OCI-LY1 (cell line): ENCODE data around the gene OSBPL5.

ENCODE experiments used
- H2AFZ ChIP-seq: fragments of 200-600 bp; sonication (generic), shearing (Covaris generic); 2 replicates; pipeline ENCODE4 v1.6.0; 2014; ENCODE audit warnings: antibody characterized with exemption, mild to moderate bottlenecking, low read length
- H3F3A ChIP-seq: fragments of 200-600 bp; sonication (generic), shearing (Covaris generic); 2 replicates; pipeline ENCODE4 v1.6.0; 2014; ENCODE audit warnings: mild to moderate bottlenecking, antibody characterized with exemption, low read length, moderate library complexity; ENCODE audit not compliant: insufficient read depth
- H3K27ac ChIP-seq: fragments of 200-600 bp; sonication (generic); 2 replicates; pipeline ENCODE4 v1.5.1; 2014; ENCODE audit warnings: low read length, mixed run types, mild to moderate bottlenecking, low read depth; ENCODE audit not compliant: poor library complexity, severe bottlenecking
- H3K27me3 ChIP-seq: fragments of 200-600 bp; sonication (generic); 2 replicates; pipeline ENCODE4 v1.6.0; 2014; ENCODE audit warnings: antibody characterized with exemption, mild to moderate bottlenecking, low read length, moderate library complexity; ENCODE audit not compliant: insufficient read depth
- H3K36me3 ChIP-seq: fragments of 200-600 bp; sonication (generic); 2 replicates; pipeline ENCODE4 v1.6.1; 2014; ENCODE audit warnings: mild to moderate bottlenecking, antibody characterized with exemption, low read length, moderate library complexity, mixed read lengths; ENCODE audit not compliant: insufficient read depth
- H3K4me1 ChIP-seq: fragments of 200-600 bp; sonication (generic); 2 replicates; pipeline ENCODE4 v1.5.1; 2014; ENCODE audit warnings: mild to moderate bottlenecking, low read length, moderate library complexity; ENCODE audit not compliant: insufficient read depth, severe bottlenecking
- H3K4me2 ChIP-seq: fragments of 200-600 bp; sonication (generic), shearing (Covaris generic); 2 replicates; pipeline ENCODE4 v1.6.1; 2014; ENCODE audit warnings: low read length
- H3K4me3 ChIP-seq: fragments of 200-600 bp; sonication (generic); 2 replicates; pipeline ENCODE4 v1.5.1; 2014; ENCODE audit warnings: low read length, low read depth, mild to moderate bottlenecking, mixed read lengths; ENCODE audit not compliant: poor library complexity, severe bottlenecking
- H3K79me2 ChIP-seq: fragments of 200-600 bp; shearing (Covaris generic); 2 replicates; pipeline ENCODE4 v1.6.1; 2016; ENCODE audit warnings: mixed run types, low read length, mixed read lengths; ENCODE audit not compliant: insufficient read depth
- H3K9ac ChIP-seq: fragments of 200-600 bp; sonication (generic), shearing (Covaris generic); 2 replicates; pipeline ENCODE4 v1.6.1; 2014; ENCODE audit warnings: mild to moderate bottlenecking, low read length, mixed read lengths
- H3K9me2 ChIP-seq: fragments of 200-600 bp; sonication (generic), shearing (Covaris generic); 2 replicates; pipeline ENCODE4 v1.6.1; 2014; ENCODE audit warnings: low read depth, mild to moderate bottlenecking, low read length, mixed read lengths
- H3K9me3 ChIP-seq: fragments of 200-600 bp; shearing (Covaris generic); 2 replicates; pipeline ENCODE4 v1.6.1; 2014; ENCODE audit warnings: low read length, mixed read lengths
- H4K20me1 ChIP-seq: fragments of 200-600 bp; sonication (generic), shearing (Covaris generic); 2 replicates; pipeline ENCODE4 v1.6.0; 2016; ENCODE audit warnings: mild to moderate bottlenecking, low read length; ENCODE audit not compliant: insufficient read depth
- CTCF ChIP-seq: fragments of 200-600 bp; sonication (generic), shearing (Covaris generic); IDR thresholded peaks from 2 replicates; pipeline ENCODE4 v1.5.1; 2017; ENCODE audit warnings: mild to moderate bottlenecking, antibody characterized with exemption, low read length, moderate library complexity, mixed read lengths
- EZH2 ChIP-seq: fragments of 200-600 bp; sonication (generic), shearing (Covaris generic); IDR thresholded peaks from 2 replicates; pipeline ENCODE4 v1.8.0; 2017; ENCODE audit warnings: borderline replicate concordance, mixed run types, mild to moderate bottlenecking, antibody characterized with exemption, low read length, moderate library complexity, mixed read lengths

OSBPL5 gene

GRCh38 chr11:3136546-3137455, 28.3 kb downstream of the OSBPL5 start:
- Histone ChIP-seq H3K4me2 (no peak overlapping the region), H2AFZ (no peak overlapping the region), H3K27ac (no peak overlapping the region), H3K4me1 (no peaks in the 10 kb centered on the region), H3K9me2 (no peaks in the 10 kb centered on the region), H3K9ac (no peak overlapping the region), H4K20me1 (no peaks in the 10 kb centered on the region), H3F3A (no peaks in the 10 kb centered on the region), H3K36me3 (no peaks in the 10 kb centered on the region), H3K9me3 (no peaks in the 10 kb centered on the region), H3K4me3 (no peak overlapping the region), H3K27me3 (no peaks in the 10 kb centered on the region; the same call in 1 of the 2 replicates), H3K79me2 (no peaks in the 10 kb centered on the region)
- TF ChIP-seq CTCF: no peak
- TF ChIP-seq EZH2: no peak

- Histone ChIP-seq H2AFZ (no peak overlapping the region), H3K79me2 (no peaks in the 10 kb centered on the region), H3K4me1 (no peaks in the 10 kb centered on the region), H4K20me1 (no peaks in the 10 kb centered on the region), H3K9me2 (no peaks in the 10 kb centered on the region), H3K4me3 (no peak overlapping the region), H3K9me3 (no peaks in the 10 kb centered on the region), H3K36me3 (no peaks in the 10 kb centered on the region), H3K4me2 (no peak overlapping the region), H3F3A (no peaks in the 10 kb centered on the region), H3K27me3 (no peaks in the 10 kb centered on the region; the same call in 1 of the 2 replicates), H3K9ac (no peak overlapping the region), H3K27ac (no peak overlapping the region)
- no peak for TF ChIP-seq CTCF
- no peak for TF ChIP-seq EZH2
Measured at GRCh38 chr11:3135481-3136440, 29.3 kb downstream of the OSBPL5 start.

DNA sequence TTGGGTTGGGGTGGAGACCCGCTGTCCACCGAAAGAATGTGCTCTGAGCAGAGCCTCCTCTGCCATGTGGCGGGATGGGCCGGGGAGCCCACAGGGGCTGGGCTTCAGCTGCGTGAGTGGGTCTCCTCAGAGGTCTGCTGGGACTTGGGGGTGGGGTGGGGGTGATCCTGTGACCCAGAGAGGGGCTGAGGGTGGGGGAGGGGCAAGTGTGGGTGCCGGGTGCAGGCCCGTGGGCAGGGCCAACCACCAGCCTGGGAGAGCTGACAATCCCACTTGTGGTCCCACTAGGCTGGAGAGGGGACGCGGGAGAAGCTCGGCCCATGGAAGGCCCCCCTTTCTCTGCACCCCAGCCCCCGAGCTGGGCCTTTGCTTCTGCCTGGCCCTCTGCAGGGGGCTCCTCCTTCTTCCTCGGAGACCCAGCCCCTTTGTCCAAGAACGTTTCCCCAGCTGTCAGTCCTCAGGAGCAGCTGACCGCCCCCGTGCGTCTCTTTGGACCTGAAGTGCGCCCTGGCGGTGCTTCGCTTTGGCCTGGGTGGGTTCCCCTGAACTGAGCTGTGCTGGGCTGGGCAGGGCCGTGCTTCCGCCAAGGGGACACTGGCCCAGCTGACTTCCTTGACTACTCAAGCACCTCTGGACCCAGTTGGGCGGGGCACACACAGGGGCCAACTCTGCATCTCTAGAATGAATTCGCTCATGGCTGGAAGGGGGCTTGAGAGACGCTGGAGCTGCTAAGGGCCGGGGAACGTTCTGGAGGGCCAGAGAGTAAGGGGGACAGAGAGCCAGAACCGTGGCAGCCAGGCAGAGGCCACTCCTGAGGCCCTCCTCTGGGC, 30.2 kb downstream of the OSBPL5 start:
- no peak overlapping the region for H3K4me3 ChIP-seq
- no peak overlapping the region for H2AFZ ChIP-seq
- no peak overlapping the region for H3K9ac ChIP-seq
- TF ChIP-seq CTCF (no peak), EZH2 (no peak)
- H3K27ac ChIP-seq: no peak overlapping the region
- no peaks in the 10 kb centered on the region for H3F3A ChIP-seq
- H3K9me3 ChIP-seq: no peaks in the 10 kb centered on the region
- no peaks in the 10 kb centered on the region for H3K9me2 ChIP-seq
- no peaks in the 10 kb centered on the region for H4K20me1 ChIP-seq
- H3K4me1 ChIP-seq: no peaks in the 10 kb centered on the region
- no peaks in the 10 kb centered on the region; the same call in 1 of the 2 replicates for H3K27me3 ChIP-seq
- no peaks in the 10 kb centered on the region for H3K79me2 ChIP-seq
- H3K4me2 ChIP-seq: no peak overlapping the region
- no peaks in the 10 kb centered on the region for H3K36me3 ChIP-seq
